SK-N-DZ (cell line): Measurements from ENCODE around the gene LYZL2.
"Not testable (repeated sequence)": the region's sequence is repeated elsewhere in the genome, so short reads cannot be mapped to it uniquely, and the experiment has no call there.

ENCODE experiments used
- DNase-seq: peaks from one replicate; pipeline ENCODE4 v3.0.0-alpha.2; 2015; ENCODE audit warnings: low spot score

Gene LYZL2

GRCh38 chr10:30639946-30640786 is 10.6 kb upstream of the LYZL2 start:
- peak; percentile 29 for DNase-seq

- no peak for DNase-seq
Measured at GRCh38 chr10:30637881-30638467, 8.4 kb upstream of the LYZL2 start.

DNA sequence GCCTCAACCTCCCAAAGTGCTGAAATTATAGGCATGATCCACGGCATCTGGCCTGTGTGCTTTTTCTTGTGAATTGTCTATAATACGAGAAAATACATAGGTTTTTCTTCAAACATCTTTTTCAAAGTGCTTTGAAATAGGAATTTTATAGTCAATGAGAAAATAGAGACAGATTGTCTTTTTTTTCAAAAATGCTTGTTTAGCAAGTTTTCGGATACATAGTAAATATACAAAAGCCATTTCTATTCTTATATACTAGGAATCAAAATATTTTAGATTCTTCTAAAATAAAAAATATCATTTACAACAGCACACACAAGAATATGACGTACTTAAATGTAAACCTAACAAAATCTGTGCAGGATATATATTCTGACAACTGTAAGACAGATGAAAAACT is 1.6 kb upstream of the LYZL2 start:
- no peak for DNase-seq

DNA sequence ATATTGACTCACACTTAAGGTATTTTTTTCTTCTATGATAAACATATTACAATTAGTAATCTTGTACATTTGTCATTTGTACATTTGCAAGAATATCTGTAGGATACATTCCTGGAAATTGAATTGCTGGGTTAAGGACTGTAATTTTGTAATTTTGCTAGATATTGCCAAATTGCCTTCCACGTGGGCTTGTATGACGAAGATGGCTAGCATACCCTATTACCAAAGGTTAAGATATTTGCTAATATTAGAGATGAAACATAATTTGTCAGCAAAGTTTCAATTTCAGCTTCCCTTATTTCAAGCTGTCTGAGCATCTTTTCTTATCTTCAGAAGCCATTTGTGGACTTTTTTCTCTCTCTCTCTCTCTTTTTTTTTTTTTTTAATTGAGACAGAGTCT is 1.0 kb upstream of the LYZL2 start:
- DNase-seq = no peak

DNA sequence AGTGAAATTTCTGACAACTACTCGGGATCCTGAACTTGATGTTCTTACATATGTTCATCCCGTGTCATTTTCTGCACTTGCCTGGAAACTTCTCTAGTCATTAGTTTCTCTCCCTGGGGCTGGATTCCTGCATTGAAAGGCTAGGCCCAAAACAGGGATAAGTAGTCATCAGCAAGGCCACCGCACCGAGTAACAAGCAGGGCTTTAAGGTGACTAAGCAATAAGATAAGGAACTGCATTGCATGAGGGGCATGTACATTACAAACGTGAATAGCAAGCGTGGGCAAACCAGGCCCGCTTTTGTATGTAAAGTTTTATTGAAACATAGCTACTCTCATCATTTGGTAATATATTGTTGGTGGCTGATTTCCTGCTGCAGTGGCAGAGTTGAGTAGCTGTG is 977 bp downstream of the LYZL2 start:
- not testable (repeated sequence) for DNase-seq

DNA sequence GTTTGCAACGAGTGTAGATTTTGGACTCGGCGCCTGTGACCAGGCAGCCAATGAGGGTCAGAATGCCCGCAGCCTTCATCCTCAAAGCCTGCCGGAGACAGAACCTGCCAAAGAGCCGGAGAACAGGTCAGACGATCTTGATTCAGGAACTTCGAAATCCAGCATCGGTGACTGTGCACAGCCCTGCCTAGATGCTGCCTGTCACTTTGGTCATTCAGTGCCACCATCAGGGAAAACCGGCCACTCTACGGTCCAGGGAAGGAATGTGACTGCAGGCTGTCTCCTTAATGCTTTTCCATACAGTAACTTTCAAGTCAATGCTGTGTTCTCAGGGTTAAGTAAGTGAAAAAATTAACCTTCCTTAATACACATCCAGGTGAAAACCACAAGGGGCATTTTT is 2.7 kb downstream of the LYZL2 start:
- DNase-seq = not testable (repeated sequence)

DNA sequence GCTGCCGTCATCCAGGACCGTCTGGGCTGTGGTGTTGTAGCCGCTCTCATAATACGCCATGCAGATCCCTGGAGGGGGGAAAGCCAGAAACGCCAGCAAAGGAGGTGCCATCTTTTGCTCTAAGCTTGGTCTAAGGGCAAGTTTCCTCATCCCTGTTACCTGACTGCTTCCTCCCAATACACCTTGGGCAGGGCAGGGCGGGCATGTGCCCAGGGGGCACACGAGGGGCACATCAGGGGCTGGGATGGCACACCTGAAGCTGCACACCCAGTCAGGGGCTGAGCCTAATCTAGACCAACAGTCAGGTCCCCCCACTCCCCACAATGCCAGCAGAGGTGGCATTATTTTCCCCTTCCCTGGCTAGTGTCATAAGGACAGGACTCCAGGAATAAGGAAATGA is 3.4 kb downstream of the LYZL2 start:
- DNase-seq = not testable (repeated sequence)

GRCh38 chr10:30625080-30625479 is 4.5 kb downstream of the LYZL2 start:
- DNase-seq = no peak

DNA sequence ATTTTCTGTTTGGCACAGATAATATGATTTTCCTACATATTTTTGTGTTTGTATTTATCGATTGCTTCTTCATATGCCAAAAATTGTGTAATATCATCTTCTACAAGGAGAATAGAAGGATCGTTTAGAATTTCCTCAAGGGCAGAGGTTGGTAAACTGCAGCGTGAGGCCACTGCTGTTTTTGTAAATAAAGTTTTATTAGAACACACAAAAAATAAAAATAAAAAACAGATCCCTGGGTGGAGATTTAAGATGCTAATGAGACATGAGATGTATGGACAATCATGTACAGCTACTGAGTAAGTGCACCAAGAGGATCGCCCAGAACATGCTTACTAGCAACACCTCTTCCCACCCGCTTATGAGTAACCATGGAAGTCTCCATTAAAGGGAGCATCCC is 9.6 kb downstream of the LYZL2 start:
- DNase-seq = no peak

DNA sequence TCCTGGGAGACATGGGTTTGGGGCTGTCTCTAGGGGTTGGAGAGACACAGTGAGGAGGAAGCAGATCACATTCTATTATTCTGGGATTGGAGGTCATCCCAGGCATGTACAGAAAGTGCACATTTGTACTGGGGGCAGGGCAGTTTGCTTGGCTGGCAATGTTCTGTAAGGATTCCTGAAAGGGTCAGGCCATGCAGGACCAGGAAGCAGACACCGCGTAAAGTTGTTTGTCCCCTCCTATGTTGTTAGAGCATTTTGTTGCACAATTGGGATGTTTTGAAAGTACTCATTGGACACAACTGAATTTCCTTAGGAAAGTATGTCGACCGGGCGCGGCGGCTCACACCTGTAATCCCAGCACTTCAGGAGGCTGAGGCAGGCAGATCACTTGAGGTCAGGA is 12.5 kb downstream of the LYZL2 start:
- no peak for DNase-seq

DNA sequence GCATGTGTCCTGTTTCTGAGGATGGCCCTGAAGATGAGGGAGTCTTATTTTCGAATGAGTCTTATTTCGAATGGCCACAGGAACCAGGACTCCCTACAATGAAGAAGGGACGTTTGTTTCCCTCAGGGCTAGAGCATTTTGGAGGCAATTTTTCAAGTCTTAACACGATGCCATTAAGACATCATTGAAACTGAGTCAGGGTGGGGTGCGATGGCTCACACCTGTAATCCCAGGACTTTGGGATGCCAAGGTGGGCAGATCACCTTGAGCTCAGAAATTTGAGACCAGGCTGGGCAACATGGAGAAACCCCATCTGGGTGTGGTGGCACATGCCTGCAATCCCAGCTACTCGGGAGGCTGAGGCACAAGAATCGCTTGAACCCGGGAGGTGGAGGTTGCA is 18.5 kb downstream of the LYZL2 start:
- DNase-seq = not testable (repeated sequence)

- DNase-seq = no peak
Measured at GRCh38 chr10:30607814-30608213, 21.7 kb downstream of the LYZL2 start.

DNA sequence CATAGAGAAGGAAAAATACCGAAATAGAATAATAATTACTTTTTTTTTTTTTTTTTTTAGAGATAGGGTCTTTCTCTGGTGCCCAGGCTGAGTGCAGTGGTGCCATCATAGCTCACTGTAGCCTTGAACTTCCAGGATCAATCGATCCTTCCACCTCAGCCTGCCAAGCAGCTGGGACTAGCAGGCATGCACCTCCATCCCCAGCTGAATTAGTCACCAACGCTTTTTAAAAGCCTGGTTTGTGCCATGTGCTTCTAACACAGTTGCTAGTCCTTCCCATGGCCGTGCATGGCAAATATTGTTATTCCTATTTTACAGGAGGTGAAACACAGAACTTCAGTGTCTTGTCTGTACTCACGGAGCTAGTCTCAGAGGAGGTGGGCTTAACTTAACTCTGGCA is 23.2 kb downstream of the LYZL2 start:
- DNase-seq = no peak

- DNase-seq = not testable (repeated sequence)
Measured at GRCh38 chr10:30605341-30606121, 24.0 kb downstream of the LYZL2 start.

DNA sequence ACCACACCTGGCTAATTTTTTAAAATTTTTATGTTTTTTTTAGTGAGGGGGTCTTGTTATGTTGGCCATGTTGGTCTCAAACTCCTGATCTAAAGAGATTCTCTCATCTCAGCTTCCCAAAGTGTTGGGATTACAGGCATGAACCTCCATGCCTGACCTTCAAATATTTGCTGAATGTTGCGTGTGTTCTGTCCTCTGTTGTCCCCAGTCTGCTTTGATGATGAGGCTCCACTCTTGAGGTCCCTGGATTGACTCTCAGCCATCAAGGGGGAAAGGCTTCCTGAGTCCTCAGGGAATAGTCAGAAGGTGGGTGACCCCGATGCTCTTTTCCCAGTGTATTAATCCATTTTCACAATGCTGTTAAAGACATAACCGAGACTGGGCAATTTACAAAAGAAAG is 26.0 kb downstream of the LYZL2 start:
- DNase-seq = no peak

DNA sequence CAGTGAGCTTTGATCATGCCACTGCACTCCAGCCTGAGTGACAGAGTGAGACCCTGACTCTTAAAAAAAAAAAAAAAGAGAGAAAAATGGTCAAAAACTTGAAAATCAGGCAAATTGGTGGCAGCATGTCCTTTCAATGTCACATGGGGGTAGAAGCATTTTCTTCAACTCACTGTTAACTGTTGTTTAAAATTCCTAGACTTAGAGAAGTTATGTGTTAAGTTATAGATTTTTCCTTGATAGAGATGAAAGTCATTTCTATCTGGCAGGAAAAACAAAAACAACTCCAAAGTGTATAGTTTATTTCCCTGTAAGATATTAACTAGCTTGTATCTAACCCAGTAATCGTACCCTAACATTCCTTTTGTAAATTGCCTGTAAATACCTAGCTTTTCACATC is 26.8 kb downstream of the LYZL2 start:
- DNase-seq = no peak

DNA sequence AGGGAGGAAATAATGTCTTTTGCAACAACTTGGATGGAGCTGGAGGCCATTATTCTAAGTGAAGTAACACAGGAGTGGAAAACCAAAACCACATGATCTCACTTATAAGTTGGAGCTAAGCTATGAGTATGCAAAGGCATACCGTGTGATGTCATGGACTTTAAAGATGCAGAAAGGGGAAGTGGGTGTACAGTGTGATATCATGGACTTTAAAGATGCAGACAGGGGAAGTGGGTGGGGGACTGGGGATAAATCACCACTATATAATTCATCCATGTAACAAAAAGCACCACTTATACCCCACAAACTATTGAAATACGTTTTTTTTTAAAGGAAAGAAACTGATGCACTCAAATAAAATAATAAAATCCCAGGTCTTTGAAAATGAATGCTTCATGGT is 29.5 kb downstream of the LYZL2 start:
- DNase-seq = no peak

- no peak for DNase-seq
Measured at GRCh38 chr10:30598105-30598776, 31.3 kb downstream of the LYZL2 start.

GRCh38 chr10:30597433-30597824 is 32.1 kb downstream of the LYZL2 start:
- DNase-seq = not testable (repeated sequence)

DNA sequence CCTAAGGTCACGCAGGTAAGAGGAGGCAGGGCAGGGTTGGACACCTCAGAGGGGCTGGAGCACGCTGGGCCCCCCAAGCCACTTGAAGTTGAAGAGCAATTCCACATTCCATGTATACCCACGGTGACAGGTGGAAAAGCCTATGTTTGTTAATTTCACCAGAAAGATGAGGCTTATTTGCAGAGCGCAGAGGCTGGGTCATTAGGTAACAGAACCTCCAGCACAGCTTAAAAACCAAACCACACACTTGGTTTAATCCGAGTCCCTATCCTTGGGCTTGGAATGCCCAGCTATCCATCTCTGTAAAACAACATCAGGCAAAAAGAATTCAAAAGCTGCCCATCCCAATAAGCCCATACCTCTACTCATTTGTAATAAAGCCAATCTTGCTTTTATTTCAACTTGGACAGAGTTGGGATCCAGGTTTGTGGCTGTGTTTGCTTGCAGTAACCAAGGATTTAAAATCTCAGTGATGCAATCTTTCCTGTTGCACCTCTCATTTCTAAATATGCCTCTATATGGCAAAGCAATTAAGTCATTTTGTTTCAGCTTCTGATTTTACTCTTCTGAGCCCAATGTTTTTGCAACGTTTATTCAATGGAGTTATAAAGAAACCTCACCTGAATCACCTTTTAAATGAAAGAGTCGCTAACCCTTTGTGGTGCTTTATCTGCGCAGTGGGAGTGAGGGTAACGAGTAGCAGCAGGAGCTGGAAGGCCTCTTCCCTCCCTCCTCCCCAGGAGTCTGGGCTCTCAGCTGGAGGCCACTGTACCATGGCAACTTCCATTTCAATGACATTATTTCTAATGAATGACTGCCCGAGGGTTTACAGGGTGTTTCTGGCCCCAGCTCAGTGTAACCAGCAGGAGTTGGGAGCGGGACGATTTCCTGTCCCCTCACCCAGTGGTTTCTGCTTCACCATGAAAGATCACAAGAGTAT is 32.8 kb downstream of the LYZL2 start:
- DNase-seq = not testable (repeated sequence)

DNA sequence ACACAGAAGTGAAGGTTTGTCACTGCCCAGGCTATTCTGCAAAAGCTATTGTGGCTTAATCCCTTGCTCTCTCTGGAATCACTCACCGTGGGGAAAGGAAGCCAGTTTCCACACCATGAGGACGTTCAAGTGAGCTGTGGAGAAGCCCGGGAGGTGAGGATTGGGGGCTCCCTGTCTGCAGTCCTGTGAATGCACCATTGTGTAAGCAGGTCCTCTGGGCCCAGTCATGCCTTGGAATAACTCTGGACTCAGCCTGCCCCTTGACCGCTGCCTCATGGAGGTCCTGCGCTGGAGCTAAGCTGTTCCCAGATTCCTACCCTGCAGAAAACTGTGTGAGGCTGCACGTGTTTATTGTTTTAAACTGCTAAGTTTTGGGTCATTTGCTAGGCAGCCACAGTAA is 33.5 kb downstream of the LYZL2 start:
- DNase-seq = no peak
